ENCODE results near the gene TEAD4.

- TF ChIP-seq GATA3 (IDR thresholded peaks at IDR 0.05; ENCODE audit: low read depth, low read length) (no peak), GATA2 (IDR thresholded peaks at IDR 0.05; ENCODE audit: low read depth, low read length) (no peak)
Observed at GRCh38 chr12:2970744-2971143, 11.5 kb downstream of the TEAD4 start.
